WERI-Rb-1 (cell line): ENCODE measurements around the gene UST.
A peak's percentile ranks its signal among the peaks of the same experiment; 100 is the strongest.

Experiments
- DNase-seq: peaks from one replicate; pipeline ENCODE4 v3.0.0-alpha.2; 2020
- H3K27ac ChIP-seq: fragments of 250-450 bp; sonication (Bioruptor Pico); 2 replicates; pipeline ENCODE4 v1.5.1; 2020; ENCODE audit warnings: mild to moderate bottlenecking, moderate library complexity
- H3K27me3 ChIP-seq: fragments of 250-450 bp; sonication (Bioruptor Pico); 2 replicates; pipeline ENCODE4 v1.5.1; 2021; ENCODE audit warnings: mild to moderate bottlenecking, low read depth, moderate library complexity; ENCODE audit not compliant: insufficient read depth, severe bottlenecking
- H3K36me3 ChIP-seq: fragments of 250-450 bp; sonication (Bioruptor Pico); 2 replicates; pipeline ENCODE4 v1.5.1; 2020; ENCODE audit warnings: mild to moderate bottlenecking, moderate library complexity
- H3K4me3 ChIP-seq: 2 replicates; pipeline ENCODE4 v1.5.1; 2011; ENCODE audit warnings: low read depth, mild to moderate bottlenecking, control low read depth, low read length
- H3K9me3 ChIP-seq: fragments of 250-450 bp; sonication (Bioruptor Pico); 2 replicates; pipeline ENCODE4 v1.5.1; 2021; ENCODE audit warnings: mild to moderate bottlenecking, moderate library complexity; ENCODE audit not compliant: severe bottlenecking
- TF ChIP-seq, protein P1 (sequence below): IDR thresholded peaks from 2 replicates; pipeline ENCODE4 v1.5.1; 2011; ENCODE audit warnings: low read depth, mild to moderate bottlenecking, control low read depth, inconsistent platforms, low read length

Gene UST

DNA sequence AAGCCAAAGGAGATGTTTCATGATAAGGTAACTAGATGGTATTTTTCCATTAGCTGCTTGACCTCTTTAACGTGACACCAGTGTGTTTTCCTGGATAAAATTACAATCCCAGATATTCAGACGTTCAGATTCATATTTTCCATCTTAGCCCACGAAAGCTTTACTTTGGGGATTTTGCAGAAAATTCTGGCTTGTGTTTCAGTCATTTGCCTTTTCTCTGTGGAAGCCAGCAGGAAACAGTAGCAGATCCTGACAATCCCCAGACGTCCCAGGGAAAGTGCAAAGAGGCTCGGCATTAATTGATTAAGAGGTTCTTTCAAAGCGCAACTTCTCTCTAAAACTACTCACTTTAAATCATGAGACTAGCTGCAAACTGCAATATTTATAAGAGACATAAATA lies 243.6 kb downstream of the UST start:
- Histone ChIP-seq H3K4me3 (0 out of 2 replicates have a peak overlapping the region, but pooled peaks have one; percentile 5), H3K9me3 (no peaks in the 10 kb centered on the region), H3K27me3 (no peaks in the 10 kb centered on the region), H3K27ac (no peak overlapping the region), H3K36me3 (no peaks in the 10 kb centered on the region)
- TF ChIP-seq, protein P1, sequence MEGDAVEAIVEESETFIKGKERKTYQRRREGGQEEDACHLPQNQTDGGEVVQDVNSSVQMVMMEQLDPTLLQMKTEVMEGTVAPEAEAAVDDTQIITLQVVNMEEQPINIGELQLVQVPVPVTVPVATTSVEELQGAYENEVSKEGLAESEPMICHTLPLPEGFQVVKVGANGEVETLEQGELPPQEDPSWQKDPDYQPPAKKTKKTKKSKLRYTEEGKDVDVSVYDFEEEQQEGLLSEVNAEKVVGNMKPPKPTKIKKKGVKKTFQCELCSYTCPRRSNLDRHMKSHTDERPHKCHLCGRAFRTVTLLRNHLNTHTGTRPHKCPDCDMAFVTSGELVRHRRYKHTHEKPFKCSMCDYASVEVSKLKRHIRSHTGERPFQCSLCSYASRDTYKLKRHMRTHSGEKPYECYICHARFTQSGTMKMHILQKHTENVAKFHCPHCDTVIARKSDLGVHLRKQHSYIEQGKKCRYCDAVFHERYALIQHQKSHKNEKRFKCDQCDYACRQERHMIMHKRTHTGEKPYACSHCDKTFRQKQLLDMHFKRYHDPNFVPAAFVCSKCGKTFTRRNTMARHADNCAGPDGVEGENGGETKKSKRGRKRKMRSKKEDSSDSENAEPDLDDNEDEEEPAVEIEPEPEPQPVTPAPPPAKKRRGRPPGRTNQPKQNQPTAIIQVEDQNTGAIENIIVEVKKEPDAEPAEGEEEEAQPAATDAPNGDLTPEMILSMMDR = no peak
- DNase-seq = no peak

DNA sequence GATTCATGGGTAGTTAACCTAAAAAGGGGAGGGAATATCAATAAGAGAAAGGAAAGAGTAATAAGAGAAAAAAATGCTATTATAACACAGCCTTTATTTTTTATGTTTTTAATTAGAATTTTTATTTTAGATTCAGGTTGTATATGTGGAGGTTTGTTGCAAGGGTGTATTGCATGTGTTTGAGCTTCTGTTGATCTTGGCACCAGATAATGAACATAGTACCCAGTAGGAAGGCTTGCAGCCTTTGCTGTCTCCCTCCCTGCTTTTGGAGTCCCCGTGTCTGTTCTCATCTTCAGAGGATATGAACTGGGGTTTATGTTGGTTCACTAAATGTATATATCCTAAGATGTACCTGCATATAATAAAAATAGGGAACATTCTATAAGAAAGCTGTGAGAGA lies 250.0 kb downstream of the UST start:
- Histone ChIP-seq H3K27ac (no peak overlapping the region), H3K27me3 (no peaks in the 10 kb centered on the region), H3K36me3 (no peaks in the 10 kb centered on the region), H3K4me3 (no peak overlapping the region), H3K9me3 (peaks cover 5% of the 10 kb centered on the region)
- DNase-seq = no peak
- TF ChIP-seq, protein P1 = no peak

DNA sequence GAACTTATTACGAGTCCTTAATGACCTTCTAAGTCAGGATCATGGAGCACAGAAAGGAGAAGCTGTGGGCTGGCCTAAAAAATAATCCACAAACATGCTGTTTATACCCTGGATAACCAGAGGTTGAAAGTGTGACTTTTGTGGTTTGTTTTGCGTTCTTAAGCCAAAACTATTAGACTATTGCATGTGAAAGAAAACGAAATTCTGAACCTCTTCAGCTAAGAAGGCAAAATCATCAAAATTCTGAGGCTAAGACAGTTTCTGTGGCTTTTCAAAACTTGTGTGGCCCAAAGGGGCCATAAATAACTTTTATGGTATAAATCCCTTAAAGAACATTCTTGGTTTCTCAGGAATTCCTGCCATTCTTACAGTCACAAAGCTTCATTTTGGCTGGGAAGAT lies 251.0 kb downstream of the UST start:
- Histone ChIP-seq H3K27ac (no peak overlapping the region), H3K27me3 (no peaks in the 10 kb centered on the region)
- DNase-seq = no peak

DNA sequence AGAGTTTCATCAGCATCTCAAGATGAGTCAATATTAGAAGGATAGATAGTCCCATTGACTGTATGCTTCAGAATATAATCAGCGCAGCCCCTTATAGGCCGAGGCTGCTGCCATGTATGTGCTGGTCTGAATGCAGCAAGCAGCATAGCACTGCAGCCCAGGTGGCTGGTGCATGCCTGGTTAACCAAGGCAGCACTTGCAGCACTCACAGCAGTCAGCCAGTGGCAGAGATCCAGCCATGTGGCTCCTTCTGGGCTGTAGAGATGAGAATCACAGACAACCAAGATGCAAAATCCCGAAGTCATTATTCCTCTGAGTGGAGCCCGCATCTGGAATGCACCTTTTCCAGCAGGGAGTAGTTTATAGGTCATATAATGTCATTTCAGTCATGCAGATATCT lies 251.9 kb downstream of the UST start:
- Histone ChIP-seq H3K4me3 (no peak overlapping the region), H3K27ac (no peak overlapping the region), H3K9me3 (peaks cover 5% of the 10 kb centered on the region), H3K27me3 (no peaks in the 10 kb centered on the region), H3K36me3 (no peaks in the 10 kb centered on the region)
- DNase-seq = no peak
- TF ChIP-seq, protein P1 = no peak

More for the DNA sequence above, 251.0 kb downstream of the UST start:
- Histone ChIP-seq H3K9me3 (peaks cover 5% of the 10 kb centered on the region), H3K36me3 (no peaks in the 10 kb centered on the region), H3K4me3 (no peak overlapping the region)
- TF ChIP-seq, protein P1 = no peak

DNA sequence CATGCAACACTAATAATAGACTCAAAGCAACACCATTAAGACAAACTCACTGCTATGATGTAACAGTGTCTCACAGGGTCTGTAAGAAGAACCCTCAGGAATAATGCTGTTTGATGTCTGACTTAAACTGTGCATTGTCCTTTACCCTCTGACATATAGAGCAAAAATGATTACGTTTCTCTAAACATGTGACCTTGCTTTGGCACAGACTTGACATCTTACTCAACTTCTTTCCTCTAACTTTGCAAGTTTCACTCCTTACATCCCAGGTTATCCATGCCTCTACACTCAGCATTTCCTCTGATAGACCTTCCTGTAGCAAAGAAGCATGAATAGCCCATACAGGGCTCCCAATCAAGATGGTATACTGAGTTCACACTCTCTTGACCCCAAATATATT lies 252.7 kb downstream of the UST start:
- no peak for DNase-seq
- H3K27ac ChIP-seq = no peak overlapping the region
- TF ChIP-seq, protein P1 = no peak

DNA sequence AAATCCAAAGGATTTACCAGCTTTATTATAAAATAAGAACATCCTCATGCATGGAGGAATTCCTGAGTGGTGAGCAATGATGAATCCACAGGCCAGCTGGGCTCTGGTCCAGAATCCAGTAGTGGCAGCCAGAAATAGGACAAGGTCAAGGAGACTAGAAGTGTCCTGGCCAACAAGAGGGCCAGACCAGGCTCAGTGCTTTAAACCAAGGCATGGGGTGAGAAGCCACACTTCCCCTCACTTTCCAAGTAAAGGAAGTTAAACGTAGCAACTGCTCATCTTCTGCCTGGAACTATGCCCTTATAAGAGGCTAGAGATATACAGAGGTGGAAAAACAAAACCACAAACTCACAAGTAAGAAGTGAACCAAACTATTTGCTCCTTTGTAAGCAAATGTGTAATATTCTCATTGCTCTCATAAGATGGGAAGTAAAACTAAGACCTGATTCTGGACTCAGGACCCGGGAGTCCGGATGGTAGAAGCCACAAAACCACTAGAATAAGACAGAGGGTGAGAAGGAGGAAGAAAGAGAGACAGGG lies 253.2 kb downstream of the UST start:
- no peaks in the 10 kb centered on the region for H3K27me3 ChIP-seq
- no peaks in the 10 kb centered on the region for H3K36me3 ChIP-seq
- no peak for DNase-seq
- H3K9me3 ChIP-seq = peaks cover 5% of the 10 kb centered on the region
- H3K27ac ChIP-seq = no peak overlapping the region
- H3K4me3 ChIP-seq = no peak overlapping the region
- TF ChIP-seq, protein P1 = no peak

More for the DNA sequence above, 252.7 kb downstream of the UST start:
- H3K4me3 ChIP-seq = no peak overlapping the region
- peaks cover 5% of the 10 kb centered on the region for H3K9me3 ChIP-seq
- no peaks in the 10 kb centered on the region for H3K27me3 ChIP-seq
- H3K36me3 ChIP-seq = no peaks in the 10 kb centered on the region
